H1 (cell line): ENCODE results near the gene DGKI. TPM values are rescaled to one million over a fixed set of nuclear protein-coding genes. Genes with fewer than 3 reads are reported as not detected.

Source experiments
- ATF3 ChIP-seq: IDR thresholded peaks from 2 replicates; pipeline ENCODE4 v1.6.1; 2011; ENCODE audit warnings: low read depth, mild to moderate bottlenecking, low read length; ENCODE audit not compliant: insufficient read depth
- ZNF274 ChIP-seq: IDR thresholded peaks from 2 replicates; pipeline ENCODE4 v1.7.0; 2012; ENCODE audit warnings: low read length, borderline replicate concordance; ENCODE audit errors: extremely low read depth
- polyA plus RNA-seq, 7 experiments: library from polyadenylated mRNA; depleted of rRNA in 3 of 7; stranded (reverse) in 5 of 7; unstranded in 2 of 7; fragments of >200 nt in 5 of 7; fragments of 200-250 nt in 2 of 7; gene quantifications; 1 replicate in 5 of 7; 2 replicates in 1 of 7; 4 replicates in 1 of 7; pipeline versions ENCODE4 v1.2.1 to v1.2.3, GENCODE V29; 2011 to 2013; ENCODE audit warnings: missing spikeins in 2 of 7, mixed read lengths in 2 of 7
- total RNA-seq: library from RNA; stranded (reverse); fragmentation: NEBNext Ultra II Directional; extraction: Animal tissue kit (Norgen Biotek cat#: 25700); gene quantifications from 2 replicates; pipeline ENCODE4 v1.2.1, GENCODE V29; 2021

DGKI gene
- total and polyA plus RNA-seq, 2 of the 8 experiments (the other 6 are each of a cell fraction or from before 2014, with no cell fraction given): 0.20 to 0.71 TPM

DNA sequence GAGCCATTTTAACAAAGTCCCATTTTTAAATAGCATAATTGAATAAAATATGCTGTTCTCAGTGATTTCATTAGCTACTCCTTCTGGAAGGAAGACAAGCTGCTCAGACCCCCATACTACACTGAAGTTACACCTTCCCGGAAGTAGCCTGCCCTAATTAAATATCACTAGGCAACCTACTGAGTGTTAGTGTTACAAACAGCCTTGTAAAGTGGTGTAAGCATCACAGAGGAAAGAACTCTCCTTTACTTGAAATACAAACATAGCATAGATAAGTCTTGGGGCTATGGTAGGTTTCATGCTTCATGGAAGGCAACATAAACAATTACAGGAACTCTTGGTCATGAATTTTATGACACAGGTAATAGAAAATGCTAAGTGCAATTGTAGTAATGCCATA is 459.8 kb downstream of the DGKI start (continued):
- TF ChIP-seq ATF3 (no peak), ZNF274 (no peak)
